Stimulated activated effector memory CD8-positive, alpha-beta T cell treated with anti-CD3 and anti-CD28 coated beads, Interleukin-12 subunit alpha, Interleukin-12 subunit beta, amount 100 ng/mL, for 72 hours (primary cell): ENCODE data around the gene DNASE1L1.
A peak's percentile ranks its signal among the peaks of the same experiment; 100 is the strongest.

Source experiments
- ATAC-seq: fragments of 150-1000 bp; cut with Tn5 transposase; 2 replicates; pipeline ENCODE4 v1.10.0; 2021
- DNase-seq, 2 donors: peaks; one replicate each; pipeline ENCODE4 v3.0.0; 2021 to 2022; ENCODE audit warnings: low spot score in 2 of 2
- H3K27ac Mint-ChIP-seq: one replicate; pipeline ENCODE4 v1.8.0; 2022; ENCODE audit warnings: mild to moderate bottlenecking, mixed read lengths
- H3K36me3 Mint-ChIP-seq: one replicate; pipeline ENCODE4 v1.8.0; 2022; ENCODE audit warnings: mild to moderate bottlenecking, mixed read lengths
- H3K4me1 Mint-ChIP-seq: one replicate; pipeline ENCODE4 v1.8.0; 2022; ENCODE audit warnings: mixed read lengths
- H3K4me3 Mint-ChIP-seq: one replicate; pipeline ENCODE4 v1.8.0; 2022; ENCODE audit warnings: mild to moderate bottlenecking, mixed read lengths
- H3K9me3 Mint-ChIP-seq: one replicate; pipeline ENCODE4 v1.8.0; 2022; ENCODE audit warnings: mixed read lengths

The DNASE1L1 gene

DNA sequence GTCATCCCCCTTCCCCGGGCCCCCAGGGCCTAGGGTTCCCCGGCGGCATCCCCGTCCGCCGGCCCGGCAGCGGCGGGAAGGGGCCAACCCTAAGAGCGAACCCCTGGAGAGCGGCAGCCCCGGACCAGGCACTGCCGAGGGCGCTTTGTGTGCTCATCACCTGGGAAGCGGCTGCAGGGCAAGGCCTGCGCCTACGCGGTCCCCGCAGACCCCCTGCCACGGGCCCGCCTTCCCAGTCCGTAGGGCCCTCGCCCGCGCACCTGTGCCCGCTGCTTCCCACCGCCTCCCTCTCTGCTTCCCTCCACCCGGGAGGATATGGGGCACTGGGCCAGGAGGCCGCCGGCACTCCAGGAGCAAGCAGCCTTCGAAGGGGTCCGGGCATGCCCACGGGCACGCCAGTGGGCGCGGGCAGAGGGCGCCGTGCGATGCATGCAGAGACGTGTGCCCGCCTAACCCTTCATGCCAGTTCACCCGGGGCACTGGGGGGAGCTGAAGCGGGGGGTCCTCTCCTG lies 37.2 kb downstream of the DNASE1L1 start:
- Mint-ChIP-seq H3K4me1 (peaks cover 19% of the 10 kb centered on the region), H3K9me3 (no peaks in the 10 kb centered on the region), H3K4me3 (peak overlapping the region; percentile 83), H3K27ac (peak overlapping the region; percentile 86), H3K36me3 (peaks cover 52% of the 10 kb centered on the region)
- DNase-seq = no peak
- ATAC-seq = peak; percentile 0

DNA sequence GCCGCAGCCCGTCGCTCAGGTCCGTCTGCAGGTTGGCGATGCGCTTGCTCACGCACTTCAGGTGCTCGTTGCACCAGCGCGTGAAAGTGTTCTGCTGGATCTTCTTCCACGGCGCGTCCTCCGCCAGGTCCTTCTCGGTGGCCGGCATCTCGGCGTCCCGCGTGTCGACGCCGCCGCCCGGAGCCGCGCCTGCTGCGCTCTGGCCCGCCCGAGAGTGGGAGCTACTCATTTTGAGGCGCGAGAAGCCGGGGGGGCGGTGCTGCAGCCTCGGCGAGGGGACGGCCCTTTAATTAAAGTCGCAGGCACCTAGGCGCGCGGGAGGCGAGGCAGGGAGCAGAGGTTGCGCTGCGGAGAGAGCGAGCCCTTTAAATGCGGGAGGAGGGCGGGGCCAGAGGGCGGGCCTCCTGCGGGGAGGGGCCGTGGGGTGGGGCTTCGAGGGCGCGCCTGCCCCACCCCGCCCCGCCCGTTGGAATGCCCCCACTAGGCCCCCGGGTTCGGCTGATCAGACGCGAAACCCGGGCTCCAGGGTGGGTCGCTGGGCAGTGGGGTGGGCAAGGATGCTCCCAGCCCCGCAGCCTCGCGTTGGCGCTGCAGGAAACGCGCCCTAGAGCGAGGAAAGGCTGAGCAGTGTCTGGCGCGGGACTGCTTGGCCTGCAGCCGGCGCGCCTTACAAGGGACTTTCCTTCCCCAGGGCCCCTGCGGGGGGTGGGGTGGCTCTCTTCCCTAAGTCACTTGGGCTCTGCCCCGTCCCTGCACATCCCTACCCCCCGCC lies 37.9 kb downstream of the DNASE1L1 start:
- H3K9me3 Mint-ChIP-seq = no peaks in the 10 kb centered on the region
- peaks cover 22% of the 10 kb centered on the region for H3K4me1 Mint-ChIP-seq
- ATAC-seq (peak; percentile 65), DNase-seq (peak; percentile 70 to 91)
- H3K4me3 Mint-ChIP-seq = peak overlapping the region; percentile 83
- H3K36me3 Mint-ChIP-seq = peaks cover 59% of the 10 kb centered on the region
- H3K27ac Mint-ChIP-seq = peak overlapping the region; percentile 89

DNA sequence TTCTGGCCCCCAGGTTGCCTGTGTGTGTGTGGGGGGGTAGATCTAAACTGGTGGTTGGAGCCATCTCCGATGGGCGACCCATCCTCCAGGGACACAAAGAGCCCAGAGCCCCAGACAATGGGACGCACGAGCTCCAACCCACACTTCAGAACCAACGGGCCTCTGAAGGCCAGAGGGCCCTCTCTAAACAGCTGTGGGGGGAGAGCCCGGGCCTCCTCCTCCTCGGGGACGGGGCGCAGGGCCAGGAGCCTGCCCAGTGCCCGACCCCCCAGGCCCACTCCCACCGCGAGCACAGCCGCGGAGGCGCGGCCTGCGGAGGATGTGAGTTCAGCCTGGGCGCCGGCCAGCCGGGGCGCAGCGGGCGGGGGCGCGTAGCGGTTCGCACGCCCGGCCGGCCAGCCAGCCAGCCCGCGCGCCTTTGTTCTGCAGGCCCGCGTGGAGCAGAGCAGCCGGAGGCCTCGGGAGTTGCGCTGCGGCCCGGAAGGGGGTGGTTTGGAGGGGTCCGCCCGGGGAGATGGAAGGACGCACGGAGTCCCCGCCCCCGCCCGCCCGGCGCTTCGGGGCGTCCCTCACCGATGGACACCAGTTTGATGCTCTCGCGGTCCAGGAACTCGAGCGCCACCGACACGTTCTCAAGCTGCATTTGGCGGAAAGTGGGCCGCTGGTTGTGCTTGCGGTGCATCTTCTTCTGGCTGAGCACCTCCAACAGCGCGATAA lies 38.6 kb downstream of the DNASE1L1 start:
- H3K4me3 Mint-ChIP-seq = peak overlapping the region; percentile 83
- peaks cover 66% of the 10 kb centered on the region for H3K36me3 Mint-ChIP-seq
- no peaks in the 10 kb centered on the region for H3K9me3 Mint-ChIP-seq
- H3K27ac Mint-ChIP-seq = peak overlapping the region; percentile 93
- H3K4me1 Mint-ChIP-seq = peaks cover 22% of the 10 kb centered on the region
- no peak for DNase-seq
- no peak for ATAC-seq

DNA sequence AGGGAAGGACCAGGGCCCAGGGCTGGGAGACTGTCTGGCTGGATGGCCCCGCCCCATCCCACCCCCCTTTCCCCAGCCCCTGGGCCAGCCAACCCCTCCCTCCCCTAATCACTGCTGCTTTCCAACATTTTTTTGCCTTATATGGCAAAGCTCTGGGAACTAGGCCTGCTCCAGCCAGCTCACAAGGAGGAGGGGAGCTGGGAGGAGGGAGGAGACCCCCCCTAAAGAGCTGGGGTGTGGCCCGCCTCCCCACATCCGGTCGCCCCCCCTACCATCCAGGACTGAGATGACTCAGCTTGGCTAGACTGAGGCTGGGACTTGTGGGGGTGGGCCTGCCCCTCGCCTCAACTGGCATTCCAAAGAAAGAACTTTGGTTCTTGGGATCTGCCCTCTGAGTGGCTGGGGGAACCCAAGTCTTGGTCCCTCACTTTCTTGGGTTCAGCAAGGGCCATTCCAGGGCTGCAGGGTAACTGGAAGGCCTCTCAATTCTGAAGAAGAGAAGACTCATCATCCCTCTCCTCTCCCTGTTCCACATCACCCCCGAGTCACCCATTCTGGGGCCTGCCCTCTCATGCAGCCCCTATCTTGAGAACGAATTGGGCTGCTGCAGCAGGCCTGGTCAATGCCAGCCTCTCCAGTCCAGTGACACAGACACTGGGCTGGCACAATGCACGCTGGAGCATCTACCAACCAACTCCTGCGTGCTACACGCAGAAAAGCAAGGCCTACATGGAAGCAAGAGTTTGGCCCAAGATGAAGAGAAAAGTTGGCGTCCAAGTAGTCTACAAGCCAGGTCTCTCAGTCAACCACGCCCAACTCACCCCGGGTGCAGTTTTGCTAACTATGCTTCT lies 39.4 kb downstream of the DNASE1L1 start:
- H3K9me3 Mint-ChIP-seq = no peaks in the 10 kb centered on the region
- ATAC-seq (peak; percentile 19), DNase-seq (peak; percentile 47 to 85)
- H3K36me3 Mint-ChIP-seq = peaks cover 74% of the 10 kb centered on the region
- H3K4me1 Mint-ChIP-seq = peaks cover 26% of the 10 kb centered on the region
- peak overlapping the region; percentile 93 for H3K27ac Mint-ChIP-seq
- peak overlapping the region; percentile 83 for H3K4me3 Mint-ChIP-seq

DNA sequence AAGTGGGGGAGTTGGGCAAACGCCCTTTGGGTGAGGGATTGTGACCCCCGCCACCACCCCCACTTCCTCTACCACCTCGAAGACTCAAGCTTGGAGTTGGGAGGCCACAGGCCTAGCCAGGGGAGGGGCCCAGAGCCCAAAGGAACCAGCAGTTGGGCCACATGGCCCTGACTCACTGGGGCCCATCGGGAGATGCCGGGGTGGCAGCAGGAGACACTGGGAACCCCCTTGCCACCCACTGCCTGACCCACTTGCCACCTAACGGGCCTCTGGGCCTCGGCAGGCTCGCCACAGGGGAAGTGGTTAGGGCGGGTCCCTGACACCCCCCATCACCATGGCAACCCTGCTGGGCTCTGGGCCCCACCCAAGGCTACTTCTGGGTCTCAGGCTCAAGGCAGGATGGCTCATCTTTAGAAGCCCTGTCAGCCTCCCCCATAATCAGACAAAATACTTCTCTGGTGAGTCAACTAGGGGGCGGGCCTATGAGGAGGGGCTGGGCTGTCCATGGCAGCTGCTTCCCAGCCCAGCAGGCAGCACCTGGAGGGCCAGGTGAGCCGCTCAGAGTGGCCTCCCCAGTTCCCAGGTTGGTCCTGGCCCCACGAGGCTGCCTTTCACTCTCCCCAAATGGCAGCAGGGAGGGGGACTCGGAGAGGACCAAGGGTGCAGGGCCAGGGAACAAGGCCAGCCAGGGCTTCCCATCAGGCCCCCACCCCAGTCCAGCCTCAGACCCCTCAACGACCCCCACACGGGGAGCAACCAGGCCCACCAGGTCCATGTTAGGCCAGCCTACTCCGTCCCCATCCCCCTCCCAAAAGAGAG lies 40.2 kb downstream of the DNASE1L1 start:
- DNase-seq (peak; percentile 78 to 92), ATAC-seq (peak; percentile 79)
- H3K9me3 Mint-ChIP-seq = no peaks in the 10 kb centered on the region
- H3K4me3 Mint-ChIP-seq = peak overlapping the region; percentile 83
- H3K36me3 Mint-ChIP-seq = peaks cover 82% of the 10 kb centered on the region
- H3K27ac Mint-ChIP-seq = peak overlapping the region; percentile 93
- peaks cover 31% of the 10 kb centered on the region for H3K4me1 Mint-ChIP-seq

DNA sequence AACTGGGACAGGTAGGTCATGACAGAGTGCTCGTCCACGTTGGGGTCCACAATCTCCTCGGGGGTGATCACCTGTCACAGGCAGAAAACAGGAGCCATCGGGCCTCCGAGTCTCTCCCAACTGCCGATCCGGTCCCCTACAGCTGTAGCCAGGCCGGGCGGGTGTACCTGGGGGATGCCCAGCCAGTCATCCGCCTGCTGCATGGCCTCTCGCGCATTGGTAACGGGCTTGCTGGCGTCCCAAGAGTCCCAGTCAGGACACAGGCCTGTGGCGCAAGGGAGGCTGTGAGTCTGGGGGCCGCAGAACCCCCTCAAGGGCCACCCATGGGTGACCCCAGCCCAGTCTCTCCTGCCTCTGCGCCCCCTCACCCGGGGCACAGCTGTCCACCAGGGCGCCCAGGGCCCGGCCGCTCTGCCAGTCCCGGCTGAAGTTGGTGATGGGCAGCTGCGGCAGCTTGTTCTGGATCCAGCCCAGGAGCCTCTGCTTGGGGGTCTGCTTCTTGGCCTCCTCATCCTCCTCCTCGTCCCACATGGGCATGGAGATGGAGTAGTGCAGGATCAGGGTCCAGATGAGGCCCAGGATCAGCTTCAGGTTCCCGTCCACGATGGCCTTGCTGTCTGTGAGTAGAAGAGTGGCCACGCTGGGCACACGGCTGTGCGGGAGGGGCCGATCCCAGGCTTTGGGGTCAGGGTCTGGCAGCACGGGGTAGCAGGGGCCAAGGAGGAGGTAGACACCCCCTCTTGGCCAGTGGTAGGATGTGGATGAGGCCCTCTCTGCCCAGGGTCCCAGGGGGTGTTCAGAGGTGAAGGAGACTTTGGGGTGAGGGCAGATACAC lies 41.4 kb downstream of the DNASE1L1 start:
- peak overlapping the region; percentile 93 for H3K27ac Mint-ChIP-seq
- DNase-seq (no peak), ATAC-seq (no peak)
- peaks cover 94% of the 10 kb centered on the region for H3K36me3 Mint-ChIP-seq
- H3K9me3 Mint-ChIP-seq = no peaks in the 10 kb centered on the region
- peak overlapping the region; percentile 83 for H3K4me3 Mint-ChIP-seq
- peaks cover 29% of the 10 kb centered on the region for H3K4me1 Mint-ChIP-seq

DNA sequence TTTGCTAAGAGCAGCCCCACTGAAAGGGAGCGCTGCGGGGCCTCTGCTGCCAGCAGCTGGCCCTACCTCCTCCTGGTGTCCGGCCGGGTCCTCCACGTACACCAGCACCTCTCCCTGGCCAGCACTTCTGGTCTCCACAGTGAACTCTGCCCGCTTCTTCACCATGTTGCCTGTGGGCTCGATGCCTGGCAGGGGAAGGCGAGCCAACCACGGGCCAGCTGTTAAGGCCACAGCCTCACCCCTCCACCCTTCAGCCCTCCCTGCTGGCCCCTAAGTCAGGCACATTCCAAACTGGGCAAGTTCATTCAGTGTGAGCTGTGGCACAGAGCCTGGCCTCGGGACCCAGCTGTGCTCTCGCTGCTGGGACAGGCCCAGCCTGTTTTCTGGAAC lies 42.4 kb downstream of the DNASE1L1 start:
- Mint-ChIP-seq H3K27ac (peak overlapping the region; percentile 67), H3K36me3 (peaks cover 98% of the 10 kb centered on the region), H3K4me1 (peaks cover 24% of the 10 kb centered on the region), H3K4me3 (peak overlapping the region; percentile 83), H3K9me3 (no peaks in the 10 kb centered on the region)
- no peak for DNase-seq
- no peak for ATAC-seq

DNA sequence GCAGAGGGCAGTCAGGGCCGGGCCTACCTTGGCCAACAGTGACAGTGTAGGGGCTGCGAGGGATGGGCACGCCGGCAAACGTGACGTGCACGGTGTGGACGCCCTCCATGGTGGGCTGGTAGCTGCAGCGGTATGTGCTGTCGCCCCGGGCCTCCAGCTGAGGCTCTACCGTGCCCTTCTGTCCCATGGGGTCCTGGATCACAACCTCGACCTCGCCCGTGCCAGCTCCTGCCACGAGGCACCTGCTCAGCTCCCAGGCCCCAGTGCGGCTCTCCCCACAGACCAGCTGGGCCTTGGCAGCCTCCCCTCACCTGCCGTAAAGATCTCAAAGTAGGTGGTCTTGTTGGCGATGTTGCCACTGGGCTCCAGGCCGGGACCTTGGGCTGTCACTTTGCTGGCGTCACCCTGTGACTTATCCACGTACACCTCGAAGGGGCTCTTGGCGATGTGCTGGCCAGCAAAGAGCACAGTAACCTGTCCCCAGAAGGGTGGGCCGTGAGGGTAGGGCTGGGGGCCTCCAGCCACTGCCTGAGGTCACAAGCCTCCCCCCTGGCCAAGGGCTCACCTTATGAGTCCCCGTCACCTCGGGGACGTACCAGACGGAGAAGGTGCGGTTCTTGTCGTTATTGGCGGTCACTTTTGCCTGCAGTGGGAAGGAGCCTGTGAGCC lies 42.9 kb downstream of the DNASE1L1 start:
- Mint-ChIP-seq H3K9me3 (no peaks in the 10 kb centered on the region), H3K4me1 (peaks cover 24% of the 10 kb centered on the region), H3K4me3 (peak overlapping the region; percentile 83), H3K36me3 (peaks cover 100% of the 10 kb centered on the region), H3K27ac (peak overlapping the region; percentile 89)
- no peak for ATAC-seq
- DNase-seq = no peak

DNA sequence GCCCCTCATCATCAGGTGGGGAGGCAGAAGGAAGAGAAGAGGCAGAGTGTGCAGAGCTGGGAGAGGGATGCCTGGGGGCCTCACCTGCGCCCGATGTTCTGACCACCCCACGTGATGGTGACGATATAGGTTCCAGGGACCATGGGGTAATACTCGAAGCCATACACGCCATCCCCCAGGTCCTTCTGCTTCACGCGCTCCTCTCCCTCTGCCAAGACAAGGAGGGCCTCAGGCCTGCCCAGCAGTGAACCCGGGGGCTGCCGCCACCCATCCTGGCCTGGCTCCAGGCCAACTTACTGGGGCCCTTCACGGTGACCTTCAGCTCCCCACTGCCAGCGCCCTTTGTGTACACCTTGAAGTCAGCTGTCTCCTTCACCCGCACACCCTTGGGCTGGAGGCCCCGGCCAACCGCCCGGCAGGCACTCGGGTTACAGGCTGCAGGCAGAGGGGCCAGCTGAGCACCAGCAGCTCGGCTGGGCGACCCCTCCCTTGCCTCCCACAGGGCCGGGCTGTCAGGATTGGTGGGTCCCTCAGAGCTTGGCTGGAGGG lies 43.9 kb downstream of the DNASE1L1 start:
- H3K27ac Mint-ChIP-seq = peak overlapping the region; percentile 89
- H3K4me3 Mint-ChIP-seq = peak overlapping the region; percentile 83

DNA sequence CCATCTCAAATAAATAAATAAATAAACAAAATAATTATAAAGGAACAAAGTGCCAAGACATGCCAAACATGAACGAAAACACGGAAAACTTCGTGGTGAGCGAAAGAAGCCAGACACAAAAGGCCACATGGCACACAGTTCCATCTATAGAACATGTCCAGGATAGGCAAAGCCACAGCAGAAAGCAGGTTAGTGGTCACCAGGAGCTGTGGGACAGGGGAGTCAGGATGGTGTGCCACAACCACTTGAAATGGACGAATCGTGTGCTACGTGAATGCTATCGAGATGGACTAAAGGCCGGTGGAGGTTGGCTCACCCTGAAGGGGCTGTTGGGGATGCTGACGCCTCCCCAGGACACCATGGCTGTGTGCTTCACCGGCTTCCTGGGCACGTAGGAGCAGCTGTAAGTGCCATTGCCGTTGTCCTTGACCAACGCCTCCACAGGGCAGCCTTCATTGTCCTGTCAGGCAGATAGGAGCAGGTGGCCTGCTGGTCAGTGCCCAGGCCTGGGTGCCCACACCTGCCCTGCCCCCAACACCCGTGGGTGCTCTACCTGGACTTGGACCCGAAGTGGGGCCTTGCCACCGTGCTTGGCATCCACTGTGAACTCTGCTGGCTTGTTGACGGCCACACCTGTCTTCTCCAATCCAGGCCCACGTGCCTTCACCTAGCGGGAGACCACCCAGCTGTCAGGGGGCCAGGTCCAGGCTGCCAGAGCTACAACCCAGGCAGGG lies 45.2 kb downstream of the DNASE1L1 start:
- DNase-seq (no peak), ATAC-seq (no peak)
- peaks cover 100% of the 10 kb centered on the region for H3K36me3 Mint-ChIP-seq
- peaks cover 25% of the 10 kb centered on the region for H3K4me1 Mint-ChIP-seq
- no peak overlapping the region for H3K4me3 Mint-ChIP-seq
- peak overlapping the region; percentile 89 for H3K27ac Mint-ChIP-seq
- no peaks in the 10 kb centered on the region for H3K9me3 Mint-ChIP-seq

More for the DNA sequence above, 43.9 kb downstream of the DNASE1L1 start:
- Mint-ChIP-seq H3K36me3 (peaks cover 100% of the 10 kb centered on the region), H3K9me3 (no peaks in the 10 kb centered on the region), H3K4me1 (peaks cover 24% of the 10 kb centered on the region)
- ATAC-seq (no peak), DNase-seq (no peak)

DNA sequence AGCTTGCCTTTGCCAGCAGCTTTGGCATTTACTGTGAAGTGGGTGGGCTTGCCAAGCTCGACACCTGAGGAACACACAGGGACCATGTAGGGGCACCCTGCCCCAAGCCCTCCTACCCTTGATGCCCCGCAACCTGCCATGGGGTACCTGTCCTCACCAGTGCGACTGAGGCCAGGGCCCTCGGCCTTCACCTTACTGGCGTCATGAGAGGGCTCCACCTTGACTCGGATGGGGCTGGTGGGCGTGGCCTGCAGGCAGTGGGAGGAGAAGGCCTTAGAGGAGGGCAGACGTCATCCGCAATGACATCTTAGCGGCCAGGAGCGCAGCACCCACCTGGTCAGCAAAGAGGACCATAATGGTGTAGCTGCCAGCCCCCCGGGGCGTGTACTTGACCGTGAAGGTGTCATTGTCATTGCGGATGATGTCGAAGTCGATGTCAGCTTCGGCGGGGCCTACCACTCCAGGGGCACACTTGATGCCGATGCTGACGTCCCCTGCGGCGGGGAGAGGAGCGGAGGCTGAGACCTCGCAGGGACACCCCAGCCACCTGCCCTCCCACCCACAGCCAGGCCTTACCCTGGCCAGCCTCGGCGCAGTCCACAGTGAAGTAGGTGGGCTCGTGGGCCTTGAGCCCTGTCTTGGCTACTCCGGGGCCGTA lies 46.8 kb downstream of the DNASE1L1 start:
- Mint-ChIP-seq H3K4me3 (no peak overlapping the region), H3K36me3 (peaks cover 100% of the 10 kb centered on the region)
- ATAC-seq = no peak

DNA sequence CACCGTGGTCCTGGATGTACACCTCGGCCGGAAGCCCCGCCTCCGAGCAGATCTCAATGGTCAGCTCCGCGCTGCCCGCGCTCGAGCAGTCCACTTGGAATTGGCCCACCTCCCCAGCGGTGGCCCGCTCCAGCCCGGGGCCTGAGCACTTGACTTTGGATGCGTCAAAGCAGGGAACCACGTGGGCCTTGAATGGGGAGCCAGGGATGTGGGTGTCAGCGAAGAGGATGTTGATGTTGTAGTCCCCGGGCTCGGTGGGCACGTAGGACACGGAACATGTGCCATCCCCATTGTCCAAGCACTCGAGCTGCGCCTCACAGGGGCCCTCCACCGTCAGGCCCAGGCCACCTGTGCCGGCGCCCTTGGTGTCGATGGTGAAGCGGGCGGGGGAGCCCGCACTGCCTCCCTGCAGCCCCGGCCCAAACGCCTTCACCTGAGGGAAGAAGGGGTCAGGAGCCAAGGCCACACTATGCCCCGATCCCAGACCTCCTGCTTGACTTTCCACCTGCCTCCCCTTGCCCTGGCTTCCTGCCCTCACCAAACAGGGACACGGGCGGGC lies 48.8 kb downstream of the DNASE1L1 start:
- Mint-ChIP-seq H3K4me3 (no peak overlapping the region), H3K27ac (peak overlapping the region; percentile 70), H3K36me3 (peaks cover 100% of the 10 kb centered on the region), H3K4me1 (peaks cover 27% of the 10 kb centered on the region), H3K9me3 (no peaks in the 10 kb centered on the region)
- DNase-seq (no peak), ATAC-seq (no peak)

More for the DNA sequence above, 46.8 kb downstream of the DNASE1L1 start:
- Mint-ChIP-seq H3K4me1 (peaks cover 29% of the 10 kb centered on the region), H3K27ac (peak overlapping the region; percentile 70), H3K9me3 (no peaks in the 10 kb centered on the region)
- DNase-seq = no peak
